GM21717 (cell line): Measurements from ENCODE around the gene AP1S1.
"Not testable (repeated sequence)": the region's sequence is repeated elsewhere in the genome, so short reads cannot be mapped to it uniquely, and the experiment has no call there.

Experiments
- ATAC-seq: cut with Tn5 transposase; IDR thresholded peaks from one replicate; pipeline ENCODE4 v1.9.1; 2021; ENCODE audit warnings: mild to moderate bottlenecking, moderate library complexity; ENCODE audit not compliant: unreplicated experiment

Gene AP1S1

DNA sequence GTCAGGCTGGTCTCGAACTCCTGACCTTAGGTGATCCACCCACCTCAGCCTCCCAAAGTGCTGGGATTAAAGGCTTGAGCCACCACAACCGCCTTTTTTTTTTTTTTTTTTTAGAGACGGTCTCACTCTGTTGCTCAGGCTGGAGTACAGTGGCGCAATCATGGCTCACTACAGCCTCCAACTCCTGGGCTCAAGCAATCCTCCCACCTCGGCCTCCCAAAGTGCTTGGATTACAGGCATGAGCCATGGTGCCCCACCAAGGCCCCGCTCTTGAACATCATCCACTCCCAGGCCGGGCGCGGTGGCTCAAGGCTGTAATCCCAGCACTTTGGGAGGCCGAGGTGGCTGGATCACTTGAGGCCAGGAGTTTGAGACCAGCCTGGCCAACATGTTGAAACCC lies 45.2 kb downstream of the AP1S1 start:
- not testable (repeated sequence) for ATAC-seq

DNA sequence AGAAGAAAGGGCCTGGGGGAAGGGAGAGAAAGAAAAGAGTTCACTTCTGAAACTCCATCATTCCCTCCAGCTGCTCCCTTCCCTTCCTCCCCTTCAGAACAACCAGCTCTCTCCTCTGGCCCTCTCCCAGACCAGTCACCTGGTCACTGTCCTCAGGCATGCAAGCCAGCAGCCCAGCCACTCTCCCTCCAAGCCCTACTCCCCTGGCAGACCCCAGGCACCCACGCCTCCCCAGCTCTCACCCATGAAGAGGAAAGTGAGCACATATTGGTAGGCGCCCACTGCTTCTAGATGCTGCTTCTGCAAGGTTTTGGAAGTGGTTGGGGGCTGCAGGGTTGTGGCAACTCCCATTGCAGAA lies 46.2 kb downstream of the AP1S1 start:
- no peak for ATAC-seq

GRCh38 chr7:101200862-101201599 lies 46.8 kb downstream of the AP1S1 start, which contains the start of gene MOGAT3:
TSS of gene MOGAT3 (minus strand) at chr7:101201036. CDS start at chr7:101200854, 182 bp downstream.
- ATAC-seq = no peak

DNA sequence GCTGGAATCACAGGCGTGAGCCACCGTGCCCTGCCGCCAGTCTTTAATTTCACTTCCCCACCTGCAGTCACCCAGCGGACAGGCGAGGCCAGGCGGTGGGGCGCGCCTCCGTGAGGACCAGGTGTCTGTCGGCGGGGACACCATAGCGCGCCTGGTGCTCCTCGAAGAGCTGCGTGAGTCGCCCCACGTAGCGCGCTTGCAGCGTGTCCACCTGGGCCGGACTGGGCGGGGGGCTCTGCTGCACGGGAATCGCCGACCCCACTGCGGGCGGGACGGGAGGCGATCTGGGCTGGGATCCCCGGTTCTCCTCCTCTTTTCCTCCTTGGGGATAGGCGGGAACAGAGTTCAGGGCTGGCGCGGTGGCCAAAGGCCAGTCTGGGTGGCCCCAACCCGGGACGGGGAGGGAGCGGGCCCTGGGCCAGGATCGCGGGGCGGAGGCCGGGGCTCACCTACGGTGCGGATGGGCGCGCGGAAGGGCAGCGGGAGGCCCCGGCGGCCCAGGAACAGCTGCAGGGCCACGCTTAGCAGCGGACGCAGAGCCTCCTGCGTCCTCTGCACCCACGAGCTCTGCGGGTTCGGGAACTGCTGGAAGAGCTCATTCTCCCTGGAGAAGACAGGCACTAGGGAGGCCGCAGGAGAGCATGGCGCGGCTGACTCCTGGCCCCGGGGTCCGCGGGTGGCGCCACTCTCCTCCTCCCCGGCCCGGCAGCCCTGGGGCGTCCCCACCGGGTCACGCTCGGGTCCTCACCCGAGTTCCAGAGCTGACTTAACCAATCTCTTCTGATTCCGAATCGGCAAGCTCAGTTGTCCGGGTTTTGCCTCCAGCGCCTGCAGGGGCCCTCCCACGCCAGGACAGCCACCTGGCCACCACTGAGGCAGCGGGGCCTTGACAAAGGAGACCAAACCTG lies 47.7 kb downstream of the AP1S1 start:
- ATAC-seq = no peak

GRCh38 chr7:101202603-101202918 lies 48.3 kb downstream of the AP1S1 start:
- no peak for ATAC-seq

DNA sequence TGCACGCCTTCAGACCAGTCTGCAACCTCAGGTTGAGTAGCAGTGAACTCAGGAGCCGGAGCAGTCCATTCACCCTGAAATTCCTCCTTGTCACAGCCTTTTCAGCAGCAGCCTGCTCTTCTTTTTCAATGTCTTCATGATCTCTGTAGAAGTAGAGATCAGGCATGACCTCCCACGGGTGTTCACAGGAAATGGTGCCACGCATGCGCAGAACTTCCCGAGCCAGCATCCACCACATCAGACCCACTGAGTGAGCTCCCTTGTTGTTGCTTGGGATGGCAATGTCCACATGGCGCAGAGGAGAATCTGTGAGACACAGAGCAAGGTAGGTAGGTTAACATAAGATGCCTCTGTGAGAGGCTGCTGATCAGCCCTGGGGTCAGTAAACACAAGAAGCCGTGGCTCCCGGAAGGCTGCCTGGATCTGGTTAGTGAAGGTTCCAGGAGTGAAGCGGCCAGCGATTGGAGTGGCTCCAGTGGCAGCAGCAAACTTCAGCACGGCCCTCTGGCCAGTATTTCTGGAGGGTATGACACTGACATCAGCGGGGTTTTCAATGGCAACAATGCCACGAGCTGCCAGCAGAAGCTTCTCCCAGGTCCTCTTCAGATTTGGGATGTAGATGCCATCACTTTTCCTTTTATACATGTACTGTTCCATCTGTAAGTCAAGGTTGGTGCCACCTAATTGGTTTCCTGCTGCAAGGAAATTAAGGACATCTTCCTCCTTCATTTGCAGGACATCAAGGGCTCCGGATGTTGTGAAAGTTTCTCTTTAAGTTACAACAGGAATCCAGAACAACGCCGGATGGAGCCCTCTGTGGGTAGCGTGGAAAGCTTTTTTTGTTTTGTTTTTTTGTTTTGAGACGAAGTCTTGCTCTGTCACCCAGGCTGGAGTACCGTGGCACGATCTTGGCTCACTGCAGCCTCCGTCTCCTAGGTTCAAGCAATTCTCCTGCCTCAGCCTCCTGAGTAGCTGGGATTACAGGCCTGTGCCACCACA lies 49.8 kb downstream of the AP1S1 start:
- ATAC-seq = not testable (repeated sequence)

DNA sequence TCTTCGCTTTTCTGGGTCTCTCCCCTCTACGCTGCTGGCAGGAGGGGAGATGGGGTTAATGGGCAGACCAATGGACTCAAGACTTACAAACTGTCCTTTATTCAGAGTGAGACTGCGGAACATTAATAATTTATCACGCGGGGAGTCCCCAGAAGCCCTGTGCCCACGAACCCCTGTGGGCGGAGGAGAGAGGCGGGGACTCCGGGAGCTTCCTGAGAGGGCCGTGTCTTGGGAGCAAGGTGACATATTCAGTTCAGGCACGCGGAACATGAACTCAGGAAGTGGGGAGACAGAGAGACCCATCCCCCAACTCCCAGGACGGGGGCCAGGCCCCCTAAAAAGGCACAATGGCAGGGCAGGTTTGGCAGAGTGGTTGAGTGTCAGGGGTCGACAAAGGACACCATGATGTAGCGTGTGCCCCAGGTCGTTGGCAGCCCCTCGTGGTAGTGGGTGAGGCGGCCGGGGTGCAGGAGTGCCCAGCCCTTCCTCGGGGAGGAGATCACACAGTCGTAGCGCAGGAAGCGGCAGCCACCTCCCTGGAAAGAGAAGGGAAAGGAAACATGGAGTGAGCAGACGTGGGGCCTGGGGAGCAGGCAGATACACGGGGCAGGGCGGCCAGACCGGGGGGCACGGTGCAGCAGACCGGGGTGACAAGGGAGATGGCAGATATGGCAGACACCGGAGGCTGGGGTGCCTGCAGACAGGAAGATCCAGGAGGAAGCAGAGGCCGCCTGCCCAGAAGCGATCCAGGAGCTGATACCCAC lies 51.8 kb downstream of the AP1S1 start:
- ATAC-seq = no peak

- ATAC-seq = no peak
Observed at GRCh38 chr7:101206665-101207042, 52.4 kb downstream of the AP1S1 start.

DNA sequence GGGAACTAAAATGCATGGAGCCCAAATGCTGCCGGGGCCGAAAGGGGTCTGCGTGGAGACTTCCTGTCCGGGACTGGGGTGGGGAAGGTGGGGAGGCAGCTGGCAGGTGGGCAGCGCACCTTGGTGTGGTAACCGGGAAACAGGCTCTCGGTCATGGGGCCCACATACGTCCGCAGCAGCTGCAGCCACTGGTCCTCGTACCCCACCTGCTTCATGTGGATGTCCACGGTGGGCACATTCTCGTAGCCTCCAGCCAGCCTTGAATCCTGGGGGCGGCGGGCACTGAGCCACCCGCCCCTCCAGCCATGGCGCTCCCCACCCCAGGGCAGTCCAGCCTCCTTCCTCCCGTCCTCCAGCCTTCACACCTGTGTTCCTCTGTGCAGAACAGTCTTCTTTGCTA lies 53.2 kb downstream of the AP1S1 start:
- ATAC-seq = no peak

- no peak for ATAC-seq
Observed at GRCh38 chr7:101208794-101209193, 54.5 kb downstream of the AP1S1 start.

DNA sequence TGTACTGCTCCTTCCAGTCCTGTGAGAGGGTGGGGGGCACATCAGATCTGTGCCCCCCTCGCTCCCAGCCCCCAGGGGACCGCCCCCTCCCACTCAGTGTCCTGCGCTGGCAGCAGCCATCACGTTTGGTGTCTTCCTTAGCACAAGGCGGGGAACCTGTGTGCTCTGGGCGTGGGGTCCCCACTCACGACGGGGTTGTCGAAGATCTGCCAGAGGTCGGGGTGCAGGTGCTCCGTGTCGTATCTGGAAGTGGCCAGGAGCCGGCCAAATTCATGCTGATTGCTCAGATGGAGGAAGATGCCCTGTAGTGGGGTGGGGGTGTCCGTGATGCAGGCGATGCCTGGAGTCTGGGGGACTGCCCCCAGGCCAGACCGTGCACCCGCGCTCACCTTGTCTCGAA lies 55.9 kb downstream of the AP1S1 start:
- ATAC-seq = no peak
